MM.1S (cell line): ENCODE data around the gene H1-8.

Experiments
- DNase-seq: peaks from one replicate; pipeline ENCODE4 v3.0.0-alpha.2; 2015
- H2AFZ ChIP-seq: fragments of 300-600 bp; sonication (generic); 2 replicates; pipeline ENCODE4 v1.6.0; 2016; ENCODE audit warnings: antibody characterized with exemption, low read length
- H3F3A ChIP-seq: fragments of 300-600 bp; sonication (generic); 2 replicates; pipeline ENCODE4 v1.6.1; 2016; ENCODE audit warnings: mild to moderate bottlenecking, antibody characterized with exemption, low read length, moderate library complexity, mixed read lengths; ENCODE audit not compliant: insufficient read depth
- H3K27ac ChIP-seq: fragments of 300-600 bp; sonication (generic); 2 replicates; pipeline ENCODE4 v1.5.1; 2016; ENCODE audit warnings: mild to moderate bottlenecking, low read length
- H3K27me3 ChIP-seq: fragments of 300-600 bp; sonication (generic); replicated peaks from 2 replicates; pipeline ENCODE4 v1.6.0; 2016; ENCODE audit warnings: low read length; ENCODE audit not compliant: insufficient read depth
- H3K36me3 ChIP-seq: fragments of 300-600 bp; sonication (generic); replicated peaks from 2 replicates; pipeline ENCODE4 v1.6.1; 2016; ENCODE audit warnings: mild to moderate bottlenecking, low read length, mixed read lengths; ENCODE audit not compliant: insufficient read depth
- H3K4me1 ChIP-seq: fragments of 300-600 bp; sonication (generic); 2 replicates; pipeline ENCODE4 v1.6.1; 2016; ENCODE audit warnings: low read length, mixed read lengths
- H3K4me2 ChIP-seq: fragments of 300-600 bp; sonication (generic); 2 replicates; pipeline ENCODE4 v1.6.0; 2016; ENCODE audit warnings: low read depth, low read length
- H3K4me3 ChIP-seq: fragments of 300-600 bp; sonication (generic); 2 replicates; pipeline ENCODE4 v1.5.1; 2016; ENCODE audit warnings: low read length, mixed read lengths
- H3K79me2 ChIP-seq: fragments of 300-600 bp; sonication (generic); 2 replicates; pipeline ENCODE4 v1.6.1; 2016; ENCODE audit warnings: mixed run types, low read length, mixed read lengths
- H3K9ac ChIP-seq: fragments of 300-600 bp; sonication (generic); 2 replicates; pipeline ENCODE4 v1.6.1; 2016; ENCODE audit warnings: low read length, mixed read lengths
- H3K9me2 ChIP-seq: fragments of 300-600 bp; sonication (generic); replicated peaks from 2 replicates; pipeline ENCODE4 v1.6.1; 2016; ENCODE audit warnings: mild to moderate bottlenecking, low read length, mixed read lengths; ENCODE audit not compliant: insufficient read depth
- H3K9me3 ChIP-seq: fragments of 300-600 bp; sonication (generic); replicated peaks from 2 replicates; pipeline ENCODE4 v1.6.1; 2016; ENCODE audit warnings: mild to moderate bottlenecking, low read length, mixed read lengths; ENCODE audit not compliant: insufficient read depth
- H4K20me1 ChIP-seq: fragments of 300-600 bp; sonication (generic); 2 replicates; pipeline ENCODE4 v1.6.1; 2016; ENCODE audit warnings: mild to moderate bottlenecking, low read length, moderate library complexity, mixed read lengths; ENCODE audit not compliant: insufficient read depth
- CTCF ChIP-seq: fragments of 300-600 bp; sonication (generic); IDR thresholded peaks from 2 replicates; pipeline ENCODE4 v1.5.1; 2016; ENCODE audit warnings: antibody characterized with exemption, low read length, mixed read lengths
- EZH2 ChIP-seq: fragments of 300-600 bp; sonication (generic); optimal IDR thresholded peaks from 2 replicates; pipeline ENCODE3; 2017; ENCODE audit warnings: low read depth, mild to moderate bottlenecking, antibody characterized with exemption, low read length, mixed read lengths
- EZH2phosphoT487 ChIP-seq: fragments of 300-600 bp; sonication (generic); IDR thresholded peaks from 2 replicates; pipeline ENCODE4 v1.6.1; 2018; ENCODE audit warnings: antibody characterized with exemption, low read length

Gene H1-8

DNA sequence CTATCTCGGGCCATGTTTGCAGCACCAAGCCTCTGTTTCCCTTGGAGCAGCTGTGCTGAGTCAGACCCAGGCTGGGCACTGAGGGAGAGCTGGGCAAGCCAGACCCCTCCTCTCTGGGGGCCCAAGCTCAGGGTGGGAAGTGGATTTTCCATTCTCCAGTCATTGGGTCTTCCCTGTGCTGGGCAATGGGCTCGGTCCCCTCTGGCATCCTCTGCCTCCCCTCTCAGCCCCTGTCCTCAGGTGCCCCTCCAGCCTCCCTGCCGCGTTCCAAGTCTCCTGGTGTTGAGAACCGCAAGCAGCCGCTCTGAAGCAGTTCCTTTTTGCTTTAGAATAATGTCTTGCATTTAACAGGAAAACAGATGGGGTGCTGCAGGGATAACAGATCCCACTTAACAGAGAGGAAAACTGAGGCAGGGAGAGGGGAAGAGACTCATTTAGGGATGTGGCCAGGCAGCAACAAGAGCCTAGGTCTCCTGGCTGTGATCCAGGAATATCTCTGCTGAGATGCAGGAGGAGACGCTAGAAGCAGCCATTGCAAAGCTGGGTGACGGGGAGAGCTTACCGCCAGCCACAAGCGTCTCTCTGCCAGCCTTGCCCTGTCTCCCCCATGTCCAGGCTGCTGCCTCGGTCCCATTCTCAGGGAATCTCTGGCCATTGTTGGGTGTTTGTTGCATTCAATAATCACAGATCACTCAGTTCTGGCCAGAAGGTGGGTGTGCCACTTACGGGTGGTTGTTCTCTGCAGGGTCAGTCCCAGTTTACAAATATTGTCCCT lies 13.4 kb upstream of the H1-8 start:
- Histone ChIP-seq H3K27me3 (no peaks in the 10 kb centered on the region), H3K9me3 (no peaks in the 10 kb centered on the region), H3K36me3 (no peaks in the 10 kb centered on the region), H3K9me2 (no peaks in the 10 kb centered on the region), H3F3A (no peaks in the 10 kb centered on the region), H3K4me3 (no peak overlapping the region), H3K79me2 (no peaks in the 10 kb centered on the region), H3K27ac (no peak overlapping the region), H4K20me1 (no peaks in the 10 kb centered on the region), H3K9ac (no peak overlapping the region), H2AFZ (no peak overlapping the region), H3K4me1 (no peaks in the 10 kb centered on the region), H3K4me2 (no peak overlapping the region)
- TF ChIP-seq EZH2phosphoT487 (no peak), CTCF (no peak), EZH2 (no peak)
- DNase-seq: no peak

GRCh38 chr3:129530251-129530791 lies 12.7 kb upstream of the H1-8 start:
- Histone ChIP-seq H3K36me3 (no peaks in the 10 kb centered on the region), H3K9me2 (no peaks in the 10 kb centered on the region), H3K9me3 (no peaks in the 10 kb centered on the region), H3K9ac (no peak overlapping the region), H3K4me2 (no peak overlapping the region), H3K4me1 (no peaks in the 10 kb centered on the region), H2AFZ (no peak overlapping the region), H4K20me1 (no peaks in the 10 kb centered on the region), H3K79me2 (no peaks in the 10 kb centered on the region), H3K4me3 (no peak overlapping the region), H3K27me3 (no peaks in the 10 kb centered on the region), H3F3A (no peaks in the 10 kb centered on the region), H3K27ac (no peak overlapping the region)
- no peak for DNase-seq
- no peak for TF ChIP-seq EZH2
- no peak for TF ChIP-seq CTCF
- TF ChIP-seq EZH2phosphoT487: no peak

DNA sequence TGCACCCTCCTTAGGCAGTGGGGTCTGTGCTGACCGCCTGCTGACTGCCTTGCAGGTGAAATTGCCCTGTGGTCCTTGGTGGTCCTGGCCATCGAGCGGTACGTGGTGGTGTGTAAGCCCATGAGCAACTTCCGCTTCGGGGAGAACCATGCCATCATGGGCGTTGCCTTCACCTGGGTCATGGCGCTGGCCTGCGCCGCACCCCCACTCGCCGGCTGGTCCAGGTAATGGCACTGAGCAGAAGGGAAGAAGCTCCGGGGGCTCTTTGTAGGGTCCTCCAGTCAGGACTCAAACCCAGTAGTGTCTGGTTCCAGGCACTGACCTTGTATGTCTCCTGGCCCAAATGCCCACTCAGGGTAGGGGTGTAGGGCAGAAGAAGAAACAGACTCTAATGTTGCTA lies 12.2 kb upstream of the H1-8 start:
- H2AFZ ChIP-seq: no peak overlapping the region

More for the DNA sequence above, 12.2 kb upstream of the H1-8 start:
- no peaks in the 10 kb centered on the region for H4K20me1 ChIP-seq
- H3K79me2 ChIP-seq: no peaks in the 10 kb centered on the region
- no peaks in the 10 kb centered on the region for H3K9me2 ChIP-seq
- H3K4me2 ChIP-seq: no peak overlapping the region
- DNase-seq: no peak
- H3F3A ChIP-seq: no peaks in the 10 kb centered on the region
- H3K27me3 ChIP-seq: no peaks in the 10 kb centered on the region
- H3K9me3 ChIP-seq: no peaks in the 10 kb centered on the region
- no peak for TF ChIP-seq EZH2
- no peak for TF ChIP-seq CTCF
- no peak for TF ChIP-seq EZH2phosphoT487
- H3K27ac ChIP-seq: no peak overlapping the region
- H3K4me3 ChIP-seq: no peak overlapping the region
- H3K36me3 ChIP-seq: no peaks in the 10 kb centered on the region
- H3K4me1 ChIP-seq: no peaks in the 10 kb centered on the region
- H3K9ac ChIP-seq: no peak overlapping the region
